Measurements from ENCODE around the gene RCAN1. TPM values are rescaled to one million over a fixed set of nuclear protein-coding genes. Genes with fewer than 3 reads are reported as not detected.
"Not testable (repeated sequence)": the region's sequence is repeated elsewhere in the genome, so short reads cannot be mapped to it uniquely, and the experiment has no call there.

Gene RCAN1
- polyA plus RNA-seq, 1 donor (not counting 4 experiments of a cell fraction or from before 2014, with no cell fraction given), result 21.3 TPM

GRCh38 chr21:34498623-34499022 lies 116.3 kb downstream of the RCAN1 start:
- no peak overlapping the region for H3K9ac ChIP-seq (ENCODE audit: control insufficient read depth, extremely low read depth, insufficient read depth, low read length)
- H3K9me1 ChIP-seq (ENCODE audit: control insufficient read depth, extremely low read depth, insufficient read depth, low read length), result no peaks in the 10 kb centered on the region
- no peaks in the 10 kb centered on the region for H3K36me3 ChIP-seq (ENCODE audit: control insufficient read depth in 2 of 2, extremely low read depth in 1 of 2, insufficient read depth in 2 of 2, low read length in 2 of 2)
- no peaks in the 10 kb centered on the region for H3K79me2 ChIP-seq (ENCODE audit: control insufficient read depth, insufficient read depth, low read length)
- H3K4me1 ChIP-seq (ENCODE audit: control insufficient read depth, extremely low read depth, insufficient read depth, low read length), result no peaks in the 10 kb centered on the region
- TF ChIP-seq CTCF (optimal IDR thresholded peaks at IDR 0.05 in 1 of 3, IDR thresholded peaks at IDR 0.05 in 1 of 3, conservative IDR thresholded peaks at IDR 0.05 in 1 of 3; ENCODE audit: extremely low read depth in 1 of 3, insufficient read depth in 2 of 3, low read length in 3 of 3) (no peak), EZH2 (IDR thresholded peaks at IDR 0.05; ENCODE audit: low read length) (no peak)
- H3K9me3 ChIP-seq (ENCODE audit: control insufficient read depth, low read depth, low read length), result no peaks in the 10 kb centered on the region
- no peak overlapping the region for H3K27ac ChIP-seq (ENCODE audit: control insufficient read depth, insufficient read depth, low read length)
- dilution Hi-C loops (cut with MboI; ENCODE audit: extremely low pct_ligation_motif_present, low sequenced_read_pairs), result no loop called here
- H3K27me3 ChIP-seq (ENCODE audit: control insufficient read depth, extremely low read depth, insufficient read depth, low read length), result no peaks in the 10 kb centered on the region
- FAIRE-seq (no peak), DNase-seq (ENCODE audit: low read depth, low spot score) (no peak)
- H4K20me1 ChIP-seq (ENCODE audit: control insufficient read depth, extremely low read depth, insufficient read depth, low read length), result no peaks in the 10 kb centered on the region
- no peak overlapping the region for H3K4me2 ChIP-seq (ENCODE audit: control insufficient read depth, extremely low read depth, insufficient read depth, low read depth, low read length)
- H3K4me3 ChIP-seq (ENCODE audit: control insufficient read depth in 2 of 3, extremely low read depth in 1 of 3, insufficient read depth in 2 of 3, low read depth in 1 of 3, low read length in 3 of 3), result no peak overlapping the region
- H2AFZ ChIP-seq (ENCODE audit: control insufficient read depth, low read length), result no peak overlapping the region

- H3K9me1 ChIP-seq (ENCODE audit: control insufficient read depth, extremely low read depth, insufficient read depth, low read length); H3K27ac ChIP-seq (ENCODE audit: control insufficient read depth, insufficient read depth, low read length); H3K27me3 ChIP-seq (ENCODE audit: control insufficient read depth, extremely low read depth, insufficient read depth, low read length); H4K20me1 ChIP-seq (ENCODE audit: control insufficient read depth, extremely low read depth, insufficient read depth, low read length); dilution Hi-C loops (cut with MboI; ENCODE audit: extremely low pct_ligation_motif_present, low sequenced_read_pairs); H3K36me3 ChIP-seq (ENCODE audit: control insufficient read depth in 2 of 2, extremely low read depth in 1 of 2, insufficient read depth in 2 of 2, low read length in 2 of 2); H3K4me1 ChIP-seq (ENCODE audit: control insufficient read depth, extremely low read depth, insufficient read depth, low read length); FAIRE-seq; H2AFZ ChIP-seq (ENCODE audit: control insufficient read depth, low read length); DNase-seq (ENCODE audit: low read depth, low spot score); H3K79me2 ChIP-seq (ENCODE audit: control insufficient read depth, insufficient read depth, low read length); H3K9ac ChIP-seq (ENCODE audit: control insufficient read depth, extremely low read depth, insufficient read depth, low read length); H3K9me3 ChIP-seq (ENCODE audit: control insufficient read depth, low read depth, low read length); H3K4me2 ChIP-seq (ENCODE audit: control insufficient read depth, extremely low read depth, insufficient read depth, low read depth, low read length); H3K4me3 ChIP-seq (ENCODE audit: control insufficient read depth in 2 of 3, extremely low read depth in 1 of 3, insufficient read depth in 2 of 3, low read depth in 1 of 3, low read length in 3 of 3): not testable (repeated sequence)
These were observed 131.1 kb downstream of the RCAN1 start for GRCh38 chr21:34483854-34484253.

DNA sequence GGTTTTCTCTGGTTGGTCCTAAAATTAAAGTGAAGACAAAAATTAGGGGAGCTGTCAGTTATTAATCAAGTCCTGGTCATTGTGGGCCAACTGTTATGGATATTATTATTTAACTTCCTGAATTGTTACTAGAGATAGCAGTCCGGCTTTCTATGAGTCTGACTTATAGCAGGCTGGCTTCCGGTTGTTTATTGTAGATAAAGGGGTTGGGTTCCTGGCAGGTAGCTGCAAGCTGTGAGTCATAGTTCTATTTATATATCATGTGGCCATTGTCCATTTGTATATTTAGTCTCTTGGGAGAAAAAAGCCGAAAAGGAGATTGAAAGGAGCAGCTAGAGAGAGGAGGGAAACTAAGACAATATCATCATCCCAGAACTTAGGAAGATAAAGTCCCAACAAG lies 131.5 kb downstream of the RCAN1 start:
- H2AFZ ChIP-seq (ENCODE audit: control insufficient read depth, low read length); H4K20me1 ChIP-seq (ENCODE audit: control insufficient read depth, extremely low read depth, insufficient read depth, low read length); H3K9ac ChIP-seq (ENCODE audit: control insufficient read depth, extremely low read depth, insufficient read depth, low read length); H3K36me3 ChIP-seq (ENCODE audit: control insufficient read depth in 2 of 2, extremely low read depth in 1 of 2, insufficient read depth in 2 of 2, low read length in 2 of 2); H3K79me2 ChIP-seq (ENCODE audit: control insufficient read depth, insufficient read depth, low read length); H3K9me1 ChIP-seq (ENCODE audit: control insufficient read depth, extremely low read depth, insufficient read depth, low read length); dilution Hi-C loops (cut with MboI; ENCODE audit: extremely low pct_ligation_motif_present, low sequenced_read_pairs); DNase-seq (ENCODE audit: low read depth, low spot score); H3K4me2 ChIP-seq (ENCODE audit: control insufficient read depth, extremely low read depth, insufficient read depth, low read depth, low read length); H3K27me3 ChIP-seq (ENCODE audit: control insufficient read depth, extremely low read depth, insufficient read depth, low read length); H3K4me1 ChIP-seq (ENCODE audit: control insufficient read depth, extremely low read depth, insufficient read depth, low read length); H3K9me3 ChIP-seq (ENCODE audit: control insufficient read depth, low read depth, low read length); H3K4me3 ChIP-seq (ENCODE audit: control insufficient read depth in 2 of 3, extremely low read depth in 1 of 3, insufficient read depth in 2 of 3, low read depth in 1 of 3, low read length in 3 of 3); H3K27ac ChIP-seq (ENCODE audit: control insufficient read depth, insufficient read depth, low read length): not testable (repeated sequence)
- FAIRE-seq, result peak; percentile 41

- FAIRE-seq; H3K9me3 ChIP-seq (ENCODE audit: control insufficient read depth, low read depth, low read length); dilution Hi-C loops (cut with MboI; ENCODE audit: extremely low pct_ligation_motif_present, low sequenced_read_pairs); H2AFZ ChIP-seq (ENCODE audit: control insufficient read depth, low read length); H3K27me3 ChIP-seq (ENCODE audit: control insufficient read depth, extremely low read depth, insufficient read depth, low read length); H3K27ac ChIP-seq (ENCODE audit: control insufficient read depth, insufficient read depth, low read length); H3K79me2 ChIP-seq (ENCODE audit: control insufficient read depth, insufficient read depth, low read length); H3K4me2 ChIP-seq (ENCODE audit: control insufficient read depth, extremely low read depth, insufficient read depth, low read depth, low read length); H3K36me3 ChIP-seq (ENCODE audit: control insufficient read depth in 2 of 2, extremely low read depth in 1 of 2, insufficient read depth in 2 of 2, low read length in 2 of 2); H3K4me3 ChIP-seq (ENCODE audit: control insufficient read depth in 2 of 3, extremely low read depth in 1 of 3, insufficient read depth in 2 of 3, low read depth in 1 of 3, low read length in 3 of 3); H3K9me1 ChIP-seq (ENCODE audit: control insufficient read depth, extremely low read depth, insufficient read depth, low read length); H4K20me1 ChIP-seq (ENCODE audit: control insufficient read depth, extremely low read depth, insufficient read depth, low read length); H3K9ac ChIP-seq (ENCODE audit: control insufficient read depth, extremely low read depth, insufficient read depth, low read length); H3K4me1 ChIP-seq (ENCODE audit: control insufficient read depth, extremely low read depth, insufficient read depth, low read length); DNase-seq (ENCODE audit: low read depth, low spot score): not testable (repeated sequence)
These were observed 147.6 kb downstream of the RCAN1 start for GRCh38 chr21:34467333-34467732.
